ENCODE data around the gene KIAA0753. TPM values are rescaled to one million over a fixed set of nuclear protein-coding genes. Genes with fewer than 3 reads are reported as not detected.

The KIAA0753 gene
- total RNA-seq, 2 donors from 2014 or later = 16.0 to 29.7 TPM

DNA sequence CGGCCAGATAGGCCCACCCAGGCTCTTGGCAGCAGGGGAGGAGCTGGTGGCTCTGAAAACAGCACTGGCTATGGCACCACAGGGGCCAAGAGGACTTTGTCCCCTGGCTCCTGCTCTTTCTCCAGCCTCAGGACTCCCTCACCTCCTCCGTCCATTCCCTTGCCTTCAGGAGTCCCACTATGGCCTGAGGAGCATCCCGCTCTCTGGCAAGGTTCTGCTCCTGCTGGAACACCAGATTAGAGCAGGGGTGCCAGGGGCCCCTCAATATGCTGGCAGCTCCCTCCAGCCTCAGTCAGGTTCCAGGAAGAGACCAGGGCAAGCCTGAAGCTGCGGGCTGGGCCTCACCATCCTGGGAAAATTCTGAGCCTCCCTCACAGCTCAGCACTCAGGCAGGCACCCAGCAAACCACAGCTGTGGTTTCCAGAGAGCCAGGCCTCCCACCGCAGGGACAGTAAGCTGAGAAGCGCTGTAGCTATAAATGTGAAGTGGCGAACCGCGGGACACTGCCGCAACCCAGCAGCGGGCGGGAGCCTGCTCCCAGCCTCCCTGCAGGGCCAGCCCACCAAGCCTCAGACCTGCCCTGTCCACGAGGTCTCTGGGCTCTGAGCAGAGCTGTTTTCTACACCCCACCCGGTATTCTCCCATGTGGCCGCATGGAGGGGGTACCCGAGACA is 36.8 kb upstream of the KIAA0753 start:
- no peaks in the 10 kb centered on the region for H3K9me3 Mint-ChIP-seq
- no peak overlapping the region for H3K27ac Mint-ChIP-seq
- peaks cover 34 to 42% of the 10 kb centered on the region in 2 donors for H3K27me3 Mint-ChIP-seq
- H3K36me3 Mint-ChIP-seq = no peaks in the 10 kb centered on the region
- ATAC-seq (peak; percentile 48 to 67), DNase-seq (ENCODE audit: low spot score) (no peak)
- H3K4me3 Mint-ChIP-seq = peak overlapping the region; percentile 10
- H3K4me1 Mint-ChIP-seq (ENCODE audit: low read depth in 2 of 2) = peaks cover 0 to 6% of the 10 kb centered on the region in 2 donors

DNA sequence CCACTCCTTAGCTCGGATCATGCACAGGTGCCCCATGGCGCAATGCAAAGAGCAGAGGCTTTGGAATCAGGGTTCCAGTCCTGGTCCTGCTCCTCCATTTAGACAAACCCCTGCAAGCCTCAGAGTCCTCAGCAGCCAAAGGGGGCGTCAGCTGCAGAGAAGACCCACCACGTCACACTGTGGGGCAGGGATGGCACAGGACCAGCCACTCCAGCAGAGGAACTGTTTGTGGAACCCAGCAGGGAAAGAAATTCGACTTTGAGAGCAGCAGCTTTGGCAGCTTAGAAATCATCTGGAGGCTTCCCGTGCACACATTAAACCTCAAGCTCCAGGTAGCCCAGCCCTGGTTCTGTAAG is 36.3 kb upstream of the KIAA0753 start:
- H3K27me3 Mint-ChIP-seq = peaks cover 29 to 37% of the 10 kb centered on the region in 2 donors
- H3K36me3 Mint-ChIP-seq = no peaks in the 10 kb centered on the region
- no peak for DNase-seq (ENCODE audit: low spot score)
- no peak overlapping the region for H3K4me3 Mint-ChIP-seq
- H3K4me1 Mint-ChIP-seq (ENCODE audit: low read depth in 2 of 2) = peaks cover 0 to 6% of the 10 kb centered on the region in 2 donors
- no peaks in the 10 kb centered on the region for H3K9me3 Mint-ChIP-seq
- no peak for ATAC-seq
- no peak overlapping the region for H3K27ac Mint-ChIP-seq

- no peak for ATAC-seq
Measured at GRCh38 chr17:6675201-6675825, 34.8 kb upstream of the KIAA0753 start.

GRCh38 chr17:6674586-6674985 is 34.1 kb upstream of the KIAA0753 start:
- no peak overlapping the region for H3K27ac Mint-ChIP-seq
- DNase-seq (ENCODE audit: low spot score) (no peak), ATAC-seq (no peak)
- H3K36me3 Mint-ChIP-seq = no peaks in the 10 kb centered on the region
- peaks cover 29 to 31% of the 10 kb centered on the region in 2 donors for H3K27me3 Mint-ChIP-seq
- peaks cover 0 to 6% of the 10 kb centered on the region in 2 donors for H3K4me1 Mint-ChIP-seq (ENCODE audit: low read depth in 2 of 2)
- H3K4me3 Mint-ChIP-seq = no peak overlapping the region
- no peaks in the 10 kb centered on the region for H3K9me3 Mint-ChIP-seq

More at GRCh38 chr17:6675201-6675825, 34.8 kb upstream of the KIAA0753 start:
- Mint-ChIP-seq H3K27me3 (peaks cover 26 to 28% of the 10 kb centered on the region in 2 donors), H3K27ac (no peak overlapping the region), H3K36me3 (no peaks in the 10 kb centered on the region), H3K4me1 (ENCODE audit: low read depth in 2 of 2) (peaks cover 0 to 6% of the 10 kb centered on the region in 2 donors), H3K9me3 (no peaks in the 10 kb centered on the region), H3K4me3 (no peak overlapping the region)
- DNase-seq (ENCODE audit: low spot score) = no peak

DNA sequence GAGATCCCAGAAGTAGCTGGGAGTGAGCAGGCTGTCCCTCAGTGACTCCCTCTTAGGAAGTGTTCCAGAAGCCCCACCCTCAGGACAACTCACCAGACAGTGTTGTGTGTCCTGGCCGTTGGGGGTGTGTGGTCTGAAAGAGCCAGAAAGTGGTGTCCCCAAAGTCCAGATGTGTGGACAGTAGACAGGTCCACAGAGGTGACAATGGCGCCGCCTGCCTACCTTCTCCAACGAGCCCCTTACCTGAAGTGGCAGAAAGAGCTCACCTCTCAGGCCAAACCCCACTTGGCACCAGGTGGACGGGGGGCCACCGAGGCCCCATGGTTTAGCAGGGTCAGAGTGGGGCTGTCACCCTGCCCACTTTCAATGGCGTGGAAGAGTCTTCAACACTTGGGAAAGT is 30.9 kb upstream of the KIAA0753 start:
- H3K27ac Mint-ChIP-seq = no peak overlapping the region

GRCh38 chr17:6670999-6671398 is 30.5 kb upstream of the KIAA0753 start:
- H3K9me3 Mint-ChIP-seq = no peaks in the 10 kb centered on the region
- DNase-seq (ENCODE audit: low spot score) (no peak), ATAC-seq (no peak)
- no peak overlapping the region for H3K4me3 Mint-ChIP-seq
- H3K36me3 Mint-ChIP-seq = no peaks in the 10 kb centered on the region
- no peak overlapping the region for H3K27ac Mint-ChIP-seq
- H3K27me3 Mint-ChIP-seq = peaks cover 30 to 34% of the 10 kb centered on the region in 2 donors
- peaks cover 0 to 4% of the 10 kb centered on the region in 2 donors for H3K4me1 Mint-ChIP-seq (ENCODE audit: low read depth in 2 of 2)

More for the DNA sequence above, 30.9 kb upstream of the KIAA0753 start:
- no peaks in the 10 kb centered on the region for H3K36me3 Mint-ChIP-seq
- H3K27me3 Mint-ChIP-seq = peaks cover 32 to 35% of the 10 kb centered on the region in 2 donors
- H3K4me1 Mint-ChIP-seq (ENCODE audit: low read depth in 2 of 2) = peaks cover 0 to 4% of the 10 kb centered on the region in 2 donors
- no peak overlapping the region for H3K4me3 Mint-ChIP-seq
- ATAC-seq (no peak), DNase-seq (ENCODE audit: low spot score) (no peak)
- no peaks in the 10 kb centered on the region for H3K9me3 Mint-ChIP-seq

DNA sequence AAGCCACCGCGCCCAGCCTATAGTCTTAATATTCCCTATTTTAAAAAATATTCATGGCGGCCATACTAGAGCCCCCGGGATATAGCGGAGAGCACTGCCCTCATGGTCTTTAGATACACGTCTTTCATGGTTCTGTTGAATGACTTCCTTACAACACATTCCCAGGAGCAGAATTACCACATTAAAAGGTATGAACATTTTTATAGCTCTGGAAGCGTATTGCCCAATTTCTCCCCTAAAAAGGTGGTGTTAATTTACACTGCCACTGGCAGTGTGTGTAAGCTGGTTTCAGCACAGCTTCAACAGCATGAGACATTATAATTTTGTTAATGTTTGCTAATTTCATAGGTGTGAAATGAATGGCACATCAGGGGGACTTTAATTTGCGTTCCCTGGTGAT is 30.1 kb upstream of the KIAA0753 start:
- Mint-ChIP-seq H3K27me3 (peaks cover 26 to 30% of the 10 kb centered on the region in 2 donors), H3K4me1 (ENCODE audit: low read depth in 2 of 2) (peaks cover 0 to 4% of the 10 kb centered on the region in 2 donors), H3K4me3 (no peak overlapping the region), H3K27ac (no peak overlapping the region), H3K9me3 (no peaks in the 10 kb centered on the region), H3K36me3 (no peaks in the 10 kb centered on the region)
- DNase-seq (ENCODE audit: low spot score) (no peak), ATAC-seq (no peak)

DNA sequence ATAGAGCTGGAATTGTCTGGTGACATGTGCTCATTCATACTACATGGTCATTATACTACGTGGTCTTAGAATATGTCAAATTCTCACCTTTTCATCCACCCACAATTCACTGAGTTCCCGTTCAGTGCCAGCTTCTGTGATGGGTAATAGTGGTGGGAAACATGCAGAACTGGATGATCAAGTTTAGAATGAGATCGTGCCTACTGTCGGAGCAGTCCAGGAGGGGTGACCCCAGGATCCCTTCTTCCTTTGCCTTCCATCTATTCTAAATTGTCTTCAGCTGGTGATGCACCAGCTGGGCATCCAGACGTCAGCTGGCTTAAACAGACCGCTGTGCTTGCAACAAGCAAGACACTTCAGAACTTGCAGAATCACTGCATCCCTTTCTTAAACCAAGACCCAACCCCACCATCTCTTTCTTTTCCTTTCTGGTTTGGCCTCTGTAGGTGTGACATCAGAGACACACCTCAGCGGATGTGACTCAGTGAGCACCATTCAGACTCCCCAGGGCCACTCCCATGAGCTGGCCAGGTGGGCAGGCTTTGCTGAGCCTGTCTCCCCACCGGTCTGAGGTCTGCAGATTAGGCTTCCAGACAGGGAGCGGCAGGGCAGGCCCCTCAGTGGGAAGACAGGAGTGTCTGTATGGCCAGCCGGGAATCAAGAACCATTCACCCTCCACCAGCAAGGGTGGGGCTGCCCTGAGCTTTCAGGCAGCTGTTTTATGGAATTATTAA is 29.1 kb upstream of the KIAA0753 start:
- DNase-seq (ENCODE audit: low spot score) (no peak), ATAC-seq (no peak)
- Mint-ChIP-seq H3K36me3 (no peaks in the 10 kb centered on the region), H3K27me3 (peaks cover 23 to 33% of the 10 kb centered on the region in 2 donors), H3K4me3 (no peak overlapping the region), H3K27ac (no peak overlapping the region), H3K9me3 (no peaks in the 10 kb centered on the region), H3K4me1 (ENCODE audit: low read depth in 2 of 2) (peaks cover 0 to 4% of the 10 kb centered on the region in 2 donors)

DNA sequence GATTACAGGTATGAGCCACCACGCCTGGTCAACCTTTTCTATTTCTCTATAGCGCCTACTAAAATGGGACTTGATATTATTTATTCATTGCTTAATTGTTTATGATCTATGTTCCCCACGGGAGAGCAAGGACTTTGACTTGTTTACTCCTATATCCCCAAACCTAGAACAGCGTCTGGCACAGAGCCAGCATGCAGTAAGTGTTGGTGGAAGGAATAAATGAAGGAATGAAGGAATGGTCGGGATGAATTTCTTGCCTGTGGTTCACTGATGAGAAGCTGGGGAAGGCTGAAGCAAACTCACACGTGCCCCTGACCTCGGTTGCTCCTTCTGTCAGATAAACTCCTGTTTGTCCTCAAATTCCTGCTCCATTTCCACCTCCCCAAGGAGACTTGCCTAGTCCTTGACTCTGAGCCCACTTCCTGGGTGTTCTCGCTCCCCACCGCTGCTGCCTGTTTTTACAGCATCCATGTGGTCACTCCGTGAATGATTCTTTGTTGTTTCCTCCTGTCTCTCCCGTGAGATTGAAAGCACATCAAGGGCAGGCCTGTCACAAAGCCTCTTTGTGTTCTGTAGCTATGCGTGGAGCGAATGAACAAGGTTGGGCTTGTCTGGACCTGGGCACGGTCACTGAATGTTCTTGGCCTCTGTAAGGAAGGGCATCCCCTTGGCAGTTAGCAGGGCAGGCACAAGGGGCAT is 28.4 kb upstream of the KIAA0753 start:
- no peak for DNase-seq (ENCODE audit: low spot score)
- no peak for ATAC-seq
- Mint-ChIP-seq H3K4me3 (no peak overlapping the region), H3K9me3 (no peaks in the 10 kb centered on the region), H3K27me3 (peaks cover 23 to 33% of the 10 kb centered on the region in 2 donors), H3K27ac (no peak overlapping the region), H3K4me1 (ENCODE audit: low read depth in 2 of 2) (peaks cover 0 to 4% of the 10 kb centered on the region in 2 donors), H3K36me3 (no peaks in the 10 kb centered on the region)

- DNase-seq (ENCODE audit: low spot score) = no peak
Measured at GRCh38 chr17:6668219-6668618, 27.7 kb upstream of the KIAA0753 start.

GRCh38 chr17:6667516-6667915 is 27.0 kb upstream of the KIAA0753 start:
- no peaks in the 10 kb centered on the region for H3K9me3 Mint-ChIP-seq
- no peak overlapping the region for H3K27ac Mint-ChIP-seq
- no peak overlapping the region for H3K4me3 Mint-ChIP-seq
- ATAC-seq = no peak
- peaks cover 0 to 4% of the 10 kb centered on the region in 2 donors for H3K4me1 Mint-ChIP-seq (ENCODE audit: low read depth in 2 of 2)
- H3K36me3 Mint-ChIP-seq = no peaks in the 10 kb centered on the region
- H3K27me3 Mint-ChIP-seq = peaks cover 32 to 35% of the 10 kb centered on the region in 2 donors
- no peak for DNase-seq (ENCODE audit: low spot score)

More at GRCh38 chr17:6668219-6668618, 27.7 kb upstream of the KIAA0753 start:
- Mint-ChIP-seq H3K36me3 (no peaks in the 10 kb centered on the region), H3K27me3 (peaks cover 25 to 30% of the 10 kb centered on the region in 2 donors), H3K9me3 (no peaks in the 10 kb centered on the region), H3K4me3 (no peak overlapping the region), H3K27ac (no peak overlapping the region), H3K4me1 (ENCODE audit: low read depth in 2 of 2) (peaks cover 0 to 4% of the 10 kb centered on the region in 2 donors)
- no peak for ATAC-seq

DNA sequence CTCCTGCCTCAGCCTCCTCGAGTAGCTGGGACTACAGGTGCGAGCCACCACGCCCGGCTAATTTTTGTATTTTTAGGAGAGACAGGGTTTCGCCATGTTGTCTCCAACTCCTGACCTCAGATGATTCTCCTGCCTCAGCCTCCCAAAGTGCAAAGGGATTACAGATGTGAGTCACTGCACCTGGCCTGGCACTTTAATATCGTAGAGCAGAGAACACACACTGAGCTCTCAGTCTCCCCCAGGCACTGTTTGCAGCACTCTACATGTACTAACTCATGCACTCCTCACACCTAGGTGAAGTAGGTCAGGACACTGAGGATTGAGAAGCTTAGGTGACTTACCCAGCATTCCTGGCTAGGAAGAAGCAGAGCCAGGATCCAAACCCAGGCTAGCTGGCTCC is 26.0 kb upstream of the KIAA0753 start:
- peaks cover 0 to 4% of the 10 kb centered on the region in 2 donors for H3K4me1 Mint-ChIP-seq (ENCODE audit: low read depth in 2 of 2)
- H3K36me3 Mint-ChIP-seq = no peaks in the 10 kb centered on the region
- no peaks in the 10 kb centered on the region for H3K9me3 Mint-ChIP-seq
- H3K27ac Mint-ChIP-seq = no peak overlapping the region
- H3K27me3 Mint-ChIP-seq = peaks cover 38 to 40% of the 10 kb centered on the region in 2 donors
- DNase-seq (ENCODE audit: low spot score) (no peak), ATAC-seq (no peak)
- no peak overlapping the region for H3K4me3 Mint-ChIP-seq

GRCh38 chr17:6666077-6666521 is 25.6 kb upstream of the KIAA0753 start:
- Mint-ChIP-seq H3K27me3 (peaks cover 43% of the 10 kb centered on the region in 2 donors), H3K4me1 (ENCODE audit: low read depth in 2 of 2) (peaks cover 0 to 4% of the 10 kb centered on the region in 2 donors), H3K4me3 (no peak overlapping the region), H3K27ac (no peak overlapping the region), H3K9me3 (no peaks in the 10 kb centered on the region), H3K36me3 (no peaks in the 10 kb centered on the region)
- peak; percentile 65 to 89 for ATAC-seq
- no peak for DNase-seq (ENCODE audit: low spot score)
